ENCODE data around the gene SNPH.

DNA sequence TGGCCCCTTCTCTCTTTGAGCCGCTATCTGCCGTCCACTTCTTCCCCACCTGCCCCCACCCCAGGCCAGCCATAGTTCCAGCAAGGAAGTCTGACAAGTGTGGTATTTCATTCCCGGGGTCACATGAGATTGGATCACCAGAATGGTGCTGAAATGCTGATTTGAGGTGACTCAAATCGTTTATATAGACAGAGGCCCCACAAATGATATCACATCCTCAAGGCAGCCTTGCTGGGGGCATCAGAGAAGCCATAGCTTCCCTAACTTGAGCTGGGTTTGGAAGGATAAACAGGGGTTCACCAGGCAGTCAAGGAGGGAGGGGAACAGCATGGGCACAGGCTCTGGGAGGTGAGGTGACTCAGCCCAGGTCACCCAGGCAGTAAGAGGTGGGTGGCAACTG, 53.0 kb downstream of the SNPH start:
- no peak for TF ChIP-seq YY1 (IDR thresholded peaks at IDR 0.05; ENCODE audit: low read depth)
- no peak for TF ChIP-seq RAD21 (IDR thresholded peaks at IDR 0.05; ENCODE audit: low read depth)
- no peak for TF ChIP-seq EP300 (IDR thresholded peaks at IDR 0.05; ENCODE audit: borderline replicate concordance)
- no peak for TF ChIP-seq FOXM1 (IDR thresholded peaks at IDR 0.05; ENCODE audit: borderline replicate concordance, low read depth)
- TF ChIP-seq TCF12 (IDR thresholded peaks at IDR 0.05; ENCODE audit: low read depth): no peak
- TF ChIP-seq, protein P1, sequence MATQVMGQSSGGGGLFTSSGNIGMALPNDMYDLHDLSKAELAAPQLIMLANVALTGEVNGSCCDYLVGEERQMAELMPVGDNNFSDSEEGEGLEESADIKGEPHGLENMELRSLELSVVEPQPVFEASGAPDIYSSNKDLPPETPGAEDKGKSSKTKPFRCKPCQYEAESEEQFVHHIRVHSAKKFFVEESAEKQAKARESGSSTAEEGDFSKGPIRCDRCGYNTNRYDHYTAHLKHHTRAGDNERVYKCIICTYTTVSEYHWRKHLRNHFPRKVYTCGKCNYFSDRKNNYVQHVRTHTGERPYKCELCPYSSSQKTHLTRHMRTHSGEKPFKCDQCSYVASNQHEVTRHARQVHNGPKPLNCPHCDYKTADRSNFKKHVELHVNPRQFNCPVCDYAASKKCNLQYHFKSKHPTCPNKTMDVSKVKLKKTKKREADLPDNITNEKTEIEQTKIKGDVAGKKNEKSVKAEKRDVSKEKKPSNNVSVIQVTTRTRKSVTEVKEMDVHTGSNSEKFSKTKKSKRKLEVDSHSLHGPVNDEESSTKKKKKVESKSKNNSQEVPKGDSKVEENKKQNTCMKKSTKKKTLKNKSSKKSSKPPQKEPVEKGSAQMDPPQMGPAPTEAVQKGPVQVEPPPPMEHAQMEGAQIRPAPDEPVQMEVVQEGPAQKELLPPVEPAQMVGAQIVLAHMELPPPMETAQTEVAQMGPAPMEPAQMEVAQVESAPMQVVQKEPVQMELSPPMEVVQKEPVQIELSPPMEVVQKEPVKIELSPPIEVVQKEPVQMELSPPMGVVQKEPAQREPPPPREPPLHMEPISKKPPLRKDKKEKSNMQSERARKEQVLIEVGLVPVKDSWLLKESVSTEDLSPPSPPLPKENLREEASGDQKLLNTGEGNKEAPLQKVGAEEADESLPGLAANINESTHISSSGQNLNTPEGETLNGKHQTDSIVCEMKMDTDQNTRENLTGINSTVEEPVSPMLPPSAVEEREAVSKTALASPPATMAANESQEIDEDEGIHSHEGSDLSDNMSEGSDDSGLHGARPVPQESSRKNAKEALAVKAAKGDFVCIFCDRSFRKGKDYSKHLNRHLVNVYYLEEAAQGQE (IDR thresholded peaks at IDR 0.05; ENCODE audit: low read depth): no peak
- TF ChIP-seq MAX (IDR thresholded peaks at IDR 0.05): no peak
- TF ChIP-seq TAF1 (IDR thresholded peaks at IDR 0.05; ENCODE audit: low read depth): no peak

Measured in Ishikawa (cell line).